Measurements from ENCODE around the gene LIN52. TPM values are rescaled to one million over a fixed set of nuclear protein-coding genes. Genes with fewer than 3 reads are reported as not detected.

Gene LIN52
- total and polyA plus RNA-seq, 2 of the 8 experiments (the other 6 are each of a cell fraction or from before 2014, with no cell fraction given), result 6.8 to 11.6 TPM

- TF ChIP-seq, protein P1, sequence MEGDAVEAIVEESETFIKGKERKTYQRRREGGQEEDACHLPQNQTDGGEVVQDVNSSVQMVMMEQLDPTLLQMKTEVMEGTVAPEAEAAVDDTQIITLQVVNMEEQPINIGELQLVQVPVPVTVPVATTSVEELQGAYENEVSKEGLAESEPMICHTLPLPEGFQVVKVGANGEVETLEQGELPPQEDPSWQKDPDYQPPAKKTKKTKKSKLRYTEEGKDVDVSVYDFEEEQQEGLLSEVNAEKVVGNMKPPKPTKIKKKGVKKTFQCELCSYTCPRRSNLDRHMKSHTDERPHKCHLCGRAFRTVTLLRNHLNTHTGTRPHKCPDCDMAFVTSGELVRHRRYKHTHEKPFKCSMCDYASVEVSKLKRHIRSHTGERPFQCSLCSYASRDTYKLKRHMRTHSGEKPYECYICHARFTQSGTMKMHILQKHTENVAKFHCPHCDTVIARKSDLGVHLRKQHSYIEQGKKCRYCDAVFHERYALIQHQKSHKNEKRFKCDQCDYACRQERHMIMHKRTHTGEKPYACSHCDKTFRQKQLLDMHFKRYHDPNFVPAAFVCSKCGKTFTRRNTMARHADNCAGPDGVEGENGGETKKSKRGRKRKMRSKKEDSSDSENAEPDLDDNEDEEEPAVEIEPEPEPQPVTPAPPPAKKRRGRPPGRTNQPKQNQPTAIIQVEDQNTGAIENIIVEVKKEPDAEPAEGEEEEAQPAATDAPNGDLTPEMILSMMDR (IDR thresholded peaks at IDR 0.05; ENCODE audit: control extremely low read depth in 1 of 3, insufficient read depth in 1 of 3, low read depth in 1 of 3, low read length in 3 of 3), result peak; percentile 37 to 59 (median 50); a peak in 3 of 4 replicates
- no peak for TF ChIP-seq ZNF274 (IDR thresholded peaks at IDR 0.05; ENCODE audit: borderline replicate concordance, extremely low read depth, low read length)
Measured at GRCh38 chr14:74161526-74162158, 76.9 kb downstream of the LIN52 start (continued).

Measured in H1 (cell line).